PFSK-1 (cell line): Measurements from ENCODE around the gene SYVN1.

Experiments used
- FOXP2 ChIP-seq: optimal IDR thresholded peaks from 2 replicates; pipeline ENCODE3; 2011; ENCODE audit warnings: borderline replicate concordance, control low read depth, inconsistent platforms; ENCODE audit not compliant: insufficient read depth; ENCODE audit errors: extremely low read length, extremely low read depth
- POLR2AphosphoS5 ChIP-seq: IDR thresholded peaks from 2 replicates; pipeline ENCODE4 v1.6.1; 2012; ENCODE audit warnings: low read depth, mild to moderate bottlenecking, control low read depth, low read length, moderate library complexity
- SIN3A ChIP-seq: IDR thresholded peaks from 2 replicates; pipeline ENCODE4 v1.6.1; 2012; ENCODE audit warnings: mild to moderate bottlenecking, low read length, moderate library complexity, borderline replicate concordance; ENCODE audit not compliant: insufficient read depth
- TAF1 ChIP-seq: IDR thresholded peaks from 2 replicates; pipeline ENCODE4 v1.6.1; 2012; ENCODE audit warnings: low read length, control low read depth, borderline replicate concordance; ENCODE audit not compliant: insufficient read depth
- TF ChIP-seq, protein P1 (sequence below), 2 experiments: IDR thresholded peaks; 2 replicates each; pipeline versions ENCODE4 v1.6.1 to v1.8.0; 2011 to 2012; ENCODE audit warnings: low read depth in 2 of 2, low read length in 2 of 2, control low read depth in 1 of 2, inconsistent platforms in 1 of 2, mild to moderate bottlenecking in 1 of 2, moderate library complexity in 1 of 2; ENCODE audit not compliant: insufficient read depth in 1 of 2

DNA sequence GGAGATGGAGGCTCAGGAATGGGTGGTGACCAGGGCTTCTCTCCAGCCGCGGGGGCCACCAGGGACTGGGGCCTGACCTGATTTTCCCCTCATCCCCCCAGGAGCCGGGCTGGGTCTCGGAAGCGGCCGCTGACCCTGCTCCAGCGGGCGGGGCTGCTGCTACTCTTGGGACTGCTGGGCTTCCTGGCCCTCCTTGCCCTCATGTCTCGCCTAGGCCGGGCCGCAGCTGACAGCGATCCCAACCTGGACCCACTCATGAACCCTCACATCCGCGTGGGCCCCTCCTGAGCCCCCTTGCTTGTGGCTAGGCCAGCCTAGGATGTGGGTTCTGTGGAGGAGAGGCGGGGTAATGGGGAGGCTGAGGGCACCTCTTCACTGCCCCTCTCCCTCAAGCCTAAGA is 46.5 kb downstream of the SYVN1 start:
- TF ChIP-seq TAF1 (no peak), POLR2AphosphoS5 (no peak), FOXP2 (no peak), SIN3A (no peak)
- TF ChIP-seq, protein P1, sequence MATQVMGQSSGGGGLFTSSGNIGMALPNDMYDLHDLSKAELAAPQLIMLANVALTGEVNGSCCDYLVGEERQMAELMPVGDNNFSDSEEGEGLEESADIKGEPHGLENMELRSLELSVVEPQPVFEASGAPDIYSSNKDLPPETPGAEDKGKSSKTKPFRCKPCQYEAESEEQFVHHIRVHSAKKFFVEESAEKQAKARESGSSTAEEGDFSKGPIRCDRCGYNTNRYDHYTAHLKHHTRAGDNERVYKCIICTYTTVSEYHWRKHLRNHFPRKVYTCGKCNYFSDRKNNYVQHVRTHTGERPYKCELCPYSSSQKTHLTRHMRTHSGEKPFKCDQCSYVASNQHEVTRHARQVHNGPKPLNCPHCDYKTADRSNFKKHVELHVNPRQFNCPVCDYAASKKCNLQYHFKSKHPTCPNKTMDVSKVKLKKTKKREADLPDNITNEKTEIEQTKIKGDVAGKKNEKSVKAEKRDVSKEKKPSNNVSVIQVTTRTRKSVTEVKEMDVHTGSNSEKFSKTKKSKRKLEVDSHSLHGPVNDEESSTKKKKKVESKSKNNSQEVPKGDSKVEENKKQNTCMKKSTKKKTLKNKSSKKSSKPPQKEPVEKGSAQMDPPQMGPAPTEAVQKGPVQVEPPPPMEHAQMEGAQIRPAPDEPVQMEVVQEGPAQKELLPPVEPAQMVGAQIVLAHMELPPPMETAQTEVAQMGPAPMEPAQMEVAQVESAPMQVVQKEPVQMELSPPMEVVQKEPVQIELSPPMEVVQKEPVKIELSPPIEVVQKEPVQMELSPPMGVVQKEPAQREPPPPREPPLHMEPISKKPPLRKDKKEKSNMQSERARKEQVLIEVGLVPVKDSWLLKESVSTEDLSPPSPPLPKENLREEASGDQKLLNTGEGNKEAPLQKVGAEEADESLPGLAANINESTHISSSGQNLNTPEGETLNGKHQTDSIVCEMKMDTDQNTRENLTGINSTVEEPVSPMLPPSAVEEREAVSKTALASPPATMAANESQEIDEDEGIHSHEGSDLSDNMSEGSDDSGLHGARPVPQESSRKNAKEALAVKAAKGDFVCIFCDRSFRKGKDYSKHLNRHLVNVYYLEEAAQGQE (IDR thresholded peaks at IDR 0.05; ENCODE audit: insufficient read depth in 1 of 2, low read depth in 2 of 2, low read length in 2 of 2): no peak
